H9 (cell line): Measurements from ENCODE around the gene B4GALT3. TPM values are rescaled to one million over a fixed set of nuclear protein-coding genes. Genes with fewer than 3 reads are reported as not detected.

Experiments used
- DNase-seq: peaks from one replicate; pipeline ENCODE4 v3.0.0-alpha.2; 2017
- H2AFZ ChIP-seq: one replicate; pipeline ENCODE4 v1.6.1; 2013; ENCODE audit warnings: mild to moderate bottlenecking, low read length, control low read depth, moderate library complexity
- H2AK5ac ChIP-seq: 2 replicates; pipeline ENCODE4 v1.6.1; 2013; ENCODE audit warnings: low read length, control low read depth, mixed read lengths; ENCODE audit not compliant: insufficient read length
- H2BK120ac ChIP-seq: one replicate; pipeline ENCODE4 v1.6.1; 2013; ENCODE audit warnings: low read depth, mild to moderate bottlenecking, low read length, control low read depth, inconsistent platforms; ENCODE audit not compliant: poor library complexity, severe bottlenecking
- H2BK12ac ChIP-seq: 2 replicates; pipeline ENCODE4 v1.6.1; 2013; ENCODE audit warnings: low read length, control low read depth, mixed read lengths, low read depth; ENCODE audit not compliant: insufficient read length
- H2BK15ac ChIP-seq: 2 replicates; pipeline ENCODE4 v1.6.1; 2013; ENCODE audit warnings: low read depth, low read length, control low read depth
- H2BK20ac ChIP-seq: one replicate; pipeline ENCODE4 v1.6.1; 2013; ENCODE audit warnings: low read depth, mild to moderate bottlenecking, low read length, control low read depth, inconsistent platforms; ENCODE audit not compliant: poor library complexity, severe bottlenecking
- H2BK5ac ChIP-seq: 2 replicates; pipeline ENCODE4 v1.6.1; 2013; ENCODE audit warnings: low read length, control low read depth, mixed read lengths; ENCODE audit not compliant: insufficient read length
- H3K14ac ChIP-seq: 2 replicates; pipeline ENCODE4 v1.6.1; 2013; ENCODE audit warnings: low read length, control low read depth; ENCODE audit not compliant: insufficient read depth
- H3K18ac ChIP-seq: 2 replicates; pipeline ENCODE4 v1.6.1; 2013; ENCODE audit warnings: low read depth, mild to moderate bottlenecking, mixed read lengths, low read length, control low read depth; ENCODE audit not compliant: insufficient read length
- H3K23ac ChIP-seq: 2 replicates; pipeline ENCODE4 v1.6.1; 2013; ENCODE audit warnings: low read length, control low read depth, mixed read lengths, low read depth; ENCODE audit not compliant: insufficient read length
- H3K23me2 ChIP-seq: 2 replicates; pipeline ENCODE4 v1.6.1; 2013; ENCODE audit warnings: low read depth, mild to moderate bottlenecking, mixed read lengths, low read length, control low read depth; ENCODE audit not compliant: insufficient read length, poor library complexity, severe bottlenecking
- H3K27ac ChIP-seq: 2 replicates; pipeline ENCODE4 v1.5.1; 2013; ENCODE audit warnings: low read length, control low read depth, mixed read lengths, low read depth; ENCODE audit not compliant: insufficient read length
- H3K27me3 ChIP-seq: 2 replicates; pipeline ENCODE4 v1.6.1; 2013; ENCODE audit warnings: low read length, control low read depth, inconsistent platforms; ENCODE audit not compliant: insufficient read depth
- H3K4ac ChIP-seq: 2 replicates; pipeline ENCODE4 v1.6.1; 2013; ENCODE audit warnings: low read depth, mild to moderate bottlenecking, control low read depth, inconsistent platforms, low read length, moderate library complexity
- H3K4me1 ChIP-seq: 2 replicates; pipeline ENCODE4 v1.6.1; 2013; ENCODE audit warnings: low read length, control low read depth, inconsistent platforms; ENCODE audit not compliant: insufficient read depth
- H3K4me2 ChIP-seq: 2 replicates; pipeline ENCODE4 v1.6.1; 2013; ENCODE audit warnings: low read length, control low read depth, mixed read lengths; ENCODE audit not compliant: insufficient read length, insufficient read depth
- H3K56ac ChIP-seq: 2 replicates; pipeline ENCODE4 v1.6.1; 2013; ENCODE audit warnings: low read depth, mild to moderate bottlenecking, mixed read lengths, low read length, control low read depth; ENCODE audit not compliant: insufficient read length
- H3K79me1 ChIP-seq: 2 replicates; pipeline ENCODE4 v1.6.1; 2013; ENCODE audit warnings: low read depth, mild to moderate bottlenecking, moderate library complexity, low read length, control low read depth, inconsistent platforms; ENCODE audit not compliant: insufficient read depth, poor library complexity, severe bottlenecking
- H3K79me2 ChIP-seq: 2 replicates; pipeline ENCODE4 v1.6.1; 2013; ENCODE audit warnings: low read length, control low read depth, inconsistent platforms; ENCODE audit not compliant: insufficient read depth
- H3K9ac ChIP-seq: 2 replicates; pipeline ENCODE4 v1.6.1; 2013; ENCODE audit warnings: low read length, control low read depth, mixed read lengths; ENCODE audit not compliant: insufficient read length; ENCODE audit errors: extremely low read depth
- H3K9me3 ChIP-seq: one replicate; pipeline ENCODE4 v1.6.1; 2013; ENCODE audit warnings: low read depth, low read length, inconsistent platforms; ENCODE audit not compliant: control insufficient read depth
- H3T11ph ChIP-seq: one replicate; pipeline ENCODE4 v1.6.1; 2013; ENCODE audit warnings: mild to moderate bottlenecking, low read length, control low read depth, inconsistent platforms
- H4K20me1 ChIP-seq: one replicate; pipeline ENCODE4 v1.6.1; 2013; ENCODE audit not compliant: control insufficient read depth, insufficient read length, insufficient read depth
- H4K5ac ChIP-seq: 2 replicates; pipeline ENCODE4 v1.6.1; 2013; ENCODE audit warnings: low read depth, mild to moderate bottlenecking, mixed read lengths, low read length, control low read depth; ENCODE audit not compliant: insufficient read length
- H4K8ac ChIP-seq: replicated peaks from 2 replicates; pipeline ENCODE4 v1.6.1; 2013; ENCODE audit warnings: low read length, control low read depth, mixed read lengths, low read depth; ENCODE audit not compliant: insufficient read length
- H4K91ac ChIP-seq: 2 replicates; pipeline ENCODE4 v1.6.1; 2013; ENCODE audit warnings: low read depth, mild to moderate bottlenecking, moderate library complexity, mixed read lengths, low read length, control low read depth; ENCODE audit not compliant: insufficient read length
- H3K27ac Mint-ChIP-seq, 3 experiments: 2 replicates in 2 of 3; 3 replicates in 1 of 3; pipeline ENCODE4 v1.8.0; 2020 to 2021; ENCODE audit warnings: mixed read lengths in 3 of 3, mild to moderate bottlenecking in 1 of 3, moderate library complexity in 1 of 3
- H3K27me3 Mint-ChIP-seq: 2 replicates; pipeline ENCODE4 v1.8.0; 2021; ENCODE audit warnings: low read depth, mild to moderate bottlenecking, moderate library complexity, mixed read lengths
- H3K36me3 Mint-ChIP-seq, 3 experiments: 2 replicates in 2 of 3; 3 replicates in 1 of 3; pipeline ENCODE4 v1.8.0; 2020 to 2021; ENCODE audit warnings: low read depth in 3 of 3, mixed read lengths in 3 of 3; ENCODE audit not compliant: insufficient read depth in 1 of 3
- H3K4me1 Mint-ChIP-seq, 2 experiments: 2 replicates each; pipeline ENCODE4 v1.8.0; 2020; ENCODE audit warnings: mixed read lengths in 2 of 2
- H3K4me3 Mint-ChIP-seq, 2 experiments: 2 replicates in 1 of 2; 3 replicates in 1 of 2; pipeline ENCODE4 v1.8.0; 2020 to 2021; ENCODE audit warnings: mild to moderate bottlenecking in 2 of 2, mixed read lengths in 2 of 2, moderate library complexity in 1 of 2
- H3K9me3 Mint-ChIP-seq, 2 experiments: 2 replicates in 1 of 2; 3 replicates in 1 of 2; pipeline ENCODE4 v1.8.0; 2020; ENCODE audit warnings: mild to moderate bottlenecking in 2 of 2, mixed read lengths in 2 of 2, moderate library complexity in 1 of 2
- WGBS: extraction: QIAGEN DNeasy Blood & Tissue Kit; methylation state at CpG from one replicate; pipeline ENCODE4 v1.1.7; 2013; ENCODE audit warnings: missing lambda C conversion rate, low lambda C conversion rate, mixed read lengths; ENCODE audit not compliant: insufficient read length; ENCODE audit errors: extremely low coverage; 5-methylcytosine and 5-hydroxymethylcytosine counted together
- total RNA-seq: library from RNA; stranded (reverse); gene quantifications from 2 replicates; pipeline ENCODE4 v1.2.1, GENCODE V29; 2021
- TF ChIP-seq, protein P1 (sequence below): fragments of 200-600 bp; sonication (generic); conservative IDR thresholded peaks from 3 replicates; pipeline ENCODE4 v1.8.0; 2021; ENCODE audit warnings: antibody characterized with exemption, mild to moderate bottlenecking

B4GALT3 gene
- total RNA-seq, 1 experiment from 2014 or later: 31.8 TPM

DNA sequence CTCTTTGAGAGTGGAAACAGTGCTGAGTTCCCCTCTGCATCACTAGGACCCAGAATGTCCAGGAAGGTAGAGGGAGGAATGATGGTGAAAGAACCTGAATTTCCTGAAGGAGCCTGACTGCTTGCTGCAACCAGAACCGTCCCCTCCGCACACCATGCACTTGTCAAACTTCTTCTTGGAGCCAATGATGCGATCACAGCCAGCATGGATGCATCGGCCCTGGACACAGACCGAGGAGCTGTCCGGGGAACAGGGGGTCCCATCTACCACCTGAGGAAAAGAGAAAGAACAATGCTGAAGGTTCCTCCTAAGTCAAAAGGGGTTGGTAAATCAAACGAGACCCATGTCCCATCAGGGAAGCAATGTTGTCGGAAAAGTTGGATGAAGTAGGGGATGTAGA lies 14.7 kb upstream of the B4GALT3 start:
- Histone ChIP-seq H2BK15ac (no peak overlapping the region), H3K56ac (no peak overlapping the region), H3K4me1 (no peaks in the 10 kb centered on the region; the same call in 1 of the 2 replicates), H3K23ac (no peak overlapping the region), H2BK5ac (no peak overlapping the region), H2BK20ac (no peak overlapping the region), H3K18ac (no peak overlapping the region), H3K27ac (no peak overlapping the region), H2AFZ (no peak overlapping the region), H2AK5ac (no peak overlapping the region), H3K9ac (no peak overlapping the region), H3K27me3 (no peaks in the 10 kb centered on the region), H3K9me3 (no peaks in the 10 kb centered on the region), H3K4me2 (no peak overlapping the region), H4K91ac (no peak overlapping the region), H3K14ac (no peak overlapping the region), H2BK12ac (no peak overlapping the region), H2BK120ac (no peak overlapping the region), H3K79me2 (no peaks in the 10 kb centered on the region), H3K23me2 (no peaks in the 10 kb centered on the region), H3T11ph (no peak overlapping the region), H4K8ac (no peak overlapping the region), H3K4ac (no peak overlapping the region), H4K5ac (no peak overlapping the region), H4K20me1 (no peaks in the 10 kb centered on the region), H3K79me1 (no peaks in the 10 kb centered on the region)
- Mint-ChIP-seq H3K36me3 (peaks cover 0 to 29% (median 16%) of the 10 kb centered on the region in 3 experiments; a peak in 4 of 7 replicates), H3K9me3 (no peaks in the 10 kb centered on the region), H3K27ac (no peak overlapping the region), H3K27me3 (no peaks in the 10 kb centered on the region), H3K4me3 (no peak overlapping the region), H3K4me1 (peaks cover 12 to 17% of the 10 kb centered on the region in 2 experiments)
- TF ChIP-seq, protein P1, sequence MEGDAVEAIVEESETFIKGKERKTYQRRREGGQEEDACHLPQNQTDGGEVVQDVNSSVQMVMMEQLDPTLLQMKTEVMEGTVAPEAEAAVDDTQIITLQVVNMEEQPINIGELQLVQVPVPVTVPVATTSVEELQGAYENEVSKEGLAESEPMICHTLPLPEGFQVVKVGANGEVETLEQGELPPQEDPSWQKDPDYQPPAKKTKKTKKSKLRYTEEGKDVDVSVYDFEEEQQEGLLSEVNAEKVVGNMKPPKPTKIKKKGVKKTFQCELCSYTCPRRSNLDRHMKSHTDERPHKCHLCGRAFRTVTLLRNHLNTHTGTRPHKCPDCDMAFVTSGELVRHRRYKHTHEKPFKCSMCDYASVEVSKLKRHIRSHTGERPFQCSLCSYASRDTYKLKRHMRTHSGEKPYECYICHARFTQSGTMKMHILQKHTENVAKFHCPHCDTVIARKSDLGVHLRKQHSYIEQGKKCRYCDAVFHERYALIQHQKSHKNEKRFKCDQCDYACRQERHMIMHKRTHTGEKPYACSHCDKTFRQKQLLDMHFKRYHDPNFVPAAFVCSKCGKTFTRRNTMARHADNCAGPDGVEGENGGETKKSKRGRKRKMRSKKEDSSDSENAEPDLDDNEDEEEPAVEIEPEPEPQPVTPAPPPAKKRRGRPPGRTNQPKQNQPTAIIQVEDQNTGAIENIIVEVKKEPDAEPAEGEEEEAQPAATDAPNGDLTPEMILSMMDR: no peak
- WGBS: no CpG with 5 or more reads among the region's 8 CpGs
- no peak for DNase-seq
